Smooth muscle cell (in vitro differentiated cells): ENCODE results near the gene SLC6A13. TPM values are rescaled to one million over a fixed set of nuclear protein-coding genes. Genes with fewer than 3 reads are reported as not detected.

Experiments used
- DNase-seq: peaks from one replicate; lab custom pipeline; 2025; ENCODE audit not compliant: unreplicated experiment; lab: John Stamatoyannopoulos, UW
- H2AFZ ChIP-seq: fragments of 200-600 bp; sonication (generic); 2 replicates; pipeline ENCODE4 v1.6.0; 2016; ENCODE audit warnings: antibody characterized with exemption, low read depth, mild to moderate bottlenecking
- H3F3A ChIP-seq: fragments of 200-600 bp; sonication (generic); 2 replicates; pipeline ENCODE4 v1.6.0; 2017; ENCODE audit warnings: antibody characterized with exemption, low read depth
- H3K27ac ChIP-seq: fragments of 200-600 bp; sonication (generic); 2 replicates; pipeline ENCODE4 v1.5.1; 2016; ENCODE audit warnings: low read depth, mild to moderate bottlenecking
- H3K27me3 ChIP-seq: fragments of 200-600 bp; sonication (generic); 2 replicates; pipeline ENCODE4 v1.6.1; 2016; ENCODE audit warnings: low read depth, mild to moderate bottlenecking
- H3K36me3 ChIP-seq: fragments of 200-600 bp; sonication (generic); 2 replicates; pipeline ENCODE4 v1.5.1; 2016; ENCODE audit warnings: low read depth
- H3K4me1 ChIP-seq: fragments of 200-600 bp; sonication (generic); 2 replicates; pipeline ENCODE4 v1.5.1; 2016; ENCODE audit warnings: low read depth
- H3K4me2 ChIP-seq: fragments of 200-600 bp; sonication (generic); 2 replicates; pipeline ENCODE4 v1.6.0; 2016; ENCODE audit warnings: mild to moderate bottlenecking
- H3K4me3 ChIP-seq: fragments of 200-600 bp; sonication (generic); 2 replicates; pipeline ENCODE4 v1.5.1; 2016; ENCODE audit warnings: mild to moderate bottlenecking
- H3K79me2 ChIP-seq: fragments of 200-600 bp; sonication (generic); 2 replicates; pipeline ENCODE4 v1.6.0; 2016; ENCODE audit warnings: low read depth, mild to moderate bottlenecking
- H3K9ac ChIP-seq: fragments of 200-600 bp; sonication (generic); 2 replicates; pipeline ENCODE4 v1.6.0; 2016; ENCODE audit warnings: low read depth
- H3K9me3 ChIP-seq: fragments of 200-600 bp; sonication (generic); replicated peaks from 2 replicates; pipeline ENCODE4 v1.5.1; 2016; ENCODE audit warnings: low read depth
- H4K20me1 ChIP-seq: fragments of 200-600 bp; sonication (generic); 2 replicates; pipeline ENCODE4 v1.6.0; 2016; ENCODE audit warnings: low read depth
- CTCF ChIP-seq: fragments of 200-600 bp; sonication (generic); IDR thresholded peaks from 2 replicates; pipeline ENCODE4 v1.5.1; 2017; ENCODE audit warnings: borderline replicate concordance, mild to moderate bottlenecking, antibody characterized with exemption; ENCODE audit not compliant: insufficient read depth, poor library complexity, severe bottlenecking
- WGBS: methylation state at CpG from one replicate; pipeline ENCODE4 v1.1.7; 2016; ENCODE audit warnings: low lambda C conversion rate; 5-methylcytosine and 5-hydroxymethylcytosine counted together
- polyA plus RNA-seq: library from polyadenylated mRNA; unstranded; fragments of >200 nt; fragmentation: Nextera tagmentation; extraction: Ambion mirVana; gene quantifications from 2 replicates; pipeline ENCODE4 v1.2.1, GENCODE V29; 2016
- total RNA-seq: library from RNA; depleted of rRNA; stranded (reverse); fragments of >200 nt; gene quantifications from 2 replicates; pipeline ENCODE4 v1.2.3, GENCODE V29; 2014

Gene SLC6A13
- total and polyA plus RNA-seq, 2 experiments from 2014 or later, result 0.45 to 0.66 TPM

- Histone ChIP-seq H2AFZ (no peak overlapping the region), H3K4me2 (no peak overlapping the region), H3F3A (no peaks in the 10 kb centered on the region), H3K9me3 (no peaks in the 10 kb centered on the region), H3K9ac (no peak overlapping the region), H3K4me1 (no peaks in the 10 kb centered on the region), H3K27ac (no peak overlapping the region), H3K36me3 (no peaks in the 10 kb centered on the region), H4K20me1 (no peaks in the 10 kb centered on the region), H3K4me3 (no peak overlapping the region), H3K79me2 (no peaks in the 10 kb centered on the region), H3K27me3 (no peaks in the 10 kb centered on the region)
- no peak for TF ChIP-seq CTCF
- no peak for DNase-seq
- WGBS, result 93% methylated on average over 15 of the region's 15 CpGs
Measured at GRCh38 chr12:195951-196350, 66.7 kb downstream of the SLC6A13 start.

- no peak overlapping the region for H3K4me2 ChIP-seq
- no peaks in the 10 kb centered on the region for H3K9me3 ChIP-seq
- H3K27ac ChIP-seq, result no peak overlapping the region
- H4K20me1 ChIP-seq, result no peaks in the 10 kb centered on the region
- peaks cover 4% of the 10 kb centered on the region for H3K27me3 ChIP-seq
- 74% methylated on average over 5 of the region's 5 CpGs for WGBS
- DNase-seq, result no peak
- no peak overlapping the region for H3K4me3 ChIP-seq
- no peaks in the 10 kb centered on the region for H3K36me3 ChIP-seq
- no peaks in the 10 kb centered on the region for H3K4me1 ChIP-seq
- H3F3A ChIP-seq, result no peaks in the 10 kb centered on the region
- H3K9ac ChIP-seq, result no peak overlapping the region
- no peak for TF ChIP-seq CTCF
- H2AFZ ChIP-seq, result no peak overlapping the region
- H3K79me2 ChIP-seq, result no peaks in the 10 kb centered on the region
Measured at GRCh38 chr12:195156-195555, 67.5 kb downstream of the SLC6A13 start.

GRCh38 chr12:194276-194675 lies 68.4 kb downstream of the SLC6A13 start:
- H3K4me1 ChIP-seq, result no peaks in the 10 kb centered on the region
- H3K9ac ChIP-seq, result no peak overlapping the region
- no peaks in the 10 kb centered on the region for H3K36me3 ChIP-seq
- no peak overlapping the region for H3K4me2 ChIP-seq
- 90% methylated on average over 7 of the region's 7 CpGs for WGBS
- H3K27me3 ChIP-seq, result peaks cover 4% of the 10 kb centered on the region
- no peaks in the 10 kb centered on the region for H3F3A ChIP-seq
- H3K4me3 ChIP-seq, result no peak overlapping the region
- no peaks in the 10 kb centered on the region for H4K20me1 ChIP-seq
- DNase-seq, result no peak
- no peak overlapping the region for H2AFZ ChIP-seq
- TF ChIP-seq CTCF, result no peak
- no peaks in the 10 kb centered on the region for H3K9me3 ChIP-seq
- no peak overlapping the region for H3K27ac ChIP-seq
- H3K79me2 ChIP-seq, result no peaks in the 10 kb centered on the region

- WGBS, result 80% methylated on average over 10 of the region's 10 CpGs
- H3K27me3 ChIP-seq, result peaks cover 4% of the 10 kb centered on the region
- no peak for DNase-seq
Measured at GRCh38 chr12:193261-193660, 69.4 kb downstream of the SLC6A13 start.

More at GRCh38 chr12:193261-193660, 69.4 kb downstream of the SLC6A13 start:
- Histone ChIP-seq H3K4me2 (no peak overlapping the region), H3K9me3 (no peaks in the 10 kb centered on the region), H4K20me1 (no peaks in the 10 kb centered on the region), H3F3A (no peaks in the 10 kb centered on the region), H3K4me3 (no peak overlapping the region), H3K36me3 (no peaks in the 10 kb centered on the region), H3K79me2 (no peaks in the 10 kb centered on the region), H3K27ac (no peak overlapping the region), H3K4me1 (peaks cover 2% of the 10 kb centered on the region), H2AFZ (no peak overlapping the region), H3K9ac (no peak overlapping the region)
- TF ChIP-seq CTCF, result no peak
